Iris pigment epithelial cell (primary cell): ENCODE measurements around the gene POR.

Source experiments
- DNase-seq: peaks from one replicate; pipeline ENCODE4 v3.0.0-alpha.2; 2011; ENCODE audit warnings: low read depth

POR gene

DNA sequence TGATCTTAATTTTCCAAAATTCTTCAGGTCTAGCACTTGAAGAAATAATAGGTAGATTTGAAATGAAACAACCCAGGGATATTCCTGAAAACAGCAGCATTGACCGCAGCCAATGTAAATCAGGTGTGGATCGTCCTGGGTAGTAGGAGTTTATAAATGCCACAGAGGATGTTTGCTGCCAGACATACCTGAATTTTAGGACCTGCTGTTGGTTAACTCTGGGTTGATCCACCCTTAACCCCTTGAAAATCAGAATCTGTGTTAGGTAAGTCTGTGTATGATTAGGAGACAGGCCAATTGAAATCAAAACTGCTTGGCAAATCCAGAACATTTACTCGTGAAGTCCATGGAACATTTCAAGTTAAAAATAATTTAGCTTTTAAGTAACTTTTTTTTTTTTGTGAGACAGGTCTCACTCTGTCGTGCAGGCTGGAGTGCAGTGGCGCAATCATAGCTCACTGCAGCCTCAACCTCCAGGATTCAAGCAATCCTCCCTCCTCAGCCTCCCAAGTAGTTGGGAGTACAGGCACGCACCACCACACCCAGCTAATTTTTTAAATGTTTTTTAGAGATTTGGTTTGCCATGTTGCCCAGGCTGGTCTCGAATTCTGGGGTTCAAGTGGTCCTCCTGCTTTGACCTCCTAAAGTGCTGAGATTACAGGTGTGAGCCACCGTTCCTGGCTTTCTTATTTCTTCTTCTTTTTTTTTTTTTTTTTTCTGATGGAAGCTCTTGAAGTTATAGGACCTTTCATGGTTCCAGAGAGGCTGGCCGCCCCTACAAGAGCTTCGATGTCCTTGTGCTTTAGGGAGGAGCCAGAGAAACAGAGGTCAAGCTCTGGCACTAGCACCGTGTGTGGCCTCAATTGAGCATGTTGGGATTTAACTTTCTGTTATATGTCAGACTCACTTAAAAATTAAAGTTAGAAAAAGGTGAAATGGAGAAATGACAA is 2.0 kb downstream of the POR start:
- no peak for DNase-seq

DNA sequence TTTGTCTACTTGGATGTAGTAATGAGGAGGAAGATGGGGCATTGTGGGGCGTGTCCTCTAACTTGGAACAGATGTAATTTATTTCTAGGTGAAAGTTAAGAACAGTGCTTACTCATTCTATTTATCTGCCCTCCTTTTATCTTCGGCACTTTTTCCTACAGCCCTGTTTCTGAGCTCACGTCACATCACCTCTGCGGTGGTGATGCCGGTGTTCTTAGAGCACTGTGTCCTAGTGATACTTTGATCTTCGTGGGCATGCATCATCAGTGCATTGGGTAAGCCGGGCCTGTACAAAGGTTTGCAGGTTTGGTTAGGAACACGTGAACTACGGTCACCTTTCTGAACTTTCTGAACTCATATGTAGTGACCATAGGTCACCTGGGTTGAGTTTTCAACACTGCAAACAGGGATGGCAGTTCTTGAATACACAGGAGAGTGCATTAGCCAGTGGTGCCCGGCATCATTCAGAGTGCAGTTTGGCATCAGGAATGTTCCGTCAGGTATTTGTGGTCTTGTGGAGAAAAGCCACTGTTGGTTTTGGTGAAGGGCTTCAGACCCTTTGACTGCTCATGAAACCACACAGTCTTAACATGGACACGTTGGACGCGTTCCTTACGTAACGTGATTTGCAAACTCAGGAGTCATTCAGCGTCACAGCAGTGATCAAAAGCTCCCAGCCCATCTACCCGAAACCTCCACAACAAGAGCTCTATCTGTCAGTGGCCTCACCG is 5.6 kb downstream of the POR start:
- DNase-seq, result peak; percentile 86

DNA sequence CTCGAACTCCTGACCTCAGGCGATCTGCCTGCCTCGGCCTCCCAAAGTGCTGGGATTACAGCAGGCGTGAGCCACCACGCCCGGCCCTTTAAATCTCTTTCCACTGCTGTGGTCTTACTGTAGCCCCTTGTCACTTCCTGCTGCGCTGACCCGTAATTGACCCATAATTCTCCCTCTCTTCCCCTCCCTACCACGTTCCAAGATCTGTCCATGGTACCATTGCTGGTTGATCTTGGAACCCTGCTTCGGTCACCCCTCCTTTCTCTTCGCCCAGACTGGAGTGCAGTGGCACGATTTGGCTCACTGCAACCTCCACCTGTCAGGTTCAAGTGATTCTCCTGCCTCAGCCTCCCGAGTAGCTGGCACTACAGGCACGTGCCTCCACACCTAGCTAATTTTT is 6.5 kb downstream of the POR start:
- peak; percentile 54 for DNase-seq

DNA sequence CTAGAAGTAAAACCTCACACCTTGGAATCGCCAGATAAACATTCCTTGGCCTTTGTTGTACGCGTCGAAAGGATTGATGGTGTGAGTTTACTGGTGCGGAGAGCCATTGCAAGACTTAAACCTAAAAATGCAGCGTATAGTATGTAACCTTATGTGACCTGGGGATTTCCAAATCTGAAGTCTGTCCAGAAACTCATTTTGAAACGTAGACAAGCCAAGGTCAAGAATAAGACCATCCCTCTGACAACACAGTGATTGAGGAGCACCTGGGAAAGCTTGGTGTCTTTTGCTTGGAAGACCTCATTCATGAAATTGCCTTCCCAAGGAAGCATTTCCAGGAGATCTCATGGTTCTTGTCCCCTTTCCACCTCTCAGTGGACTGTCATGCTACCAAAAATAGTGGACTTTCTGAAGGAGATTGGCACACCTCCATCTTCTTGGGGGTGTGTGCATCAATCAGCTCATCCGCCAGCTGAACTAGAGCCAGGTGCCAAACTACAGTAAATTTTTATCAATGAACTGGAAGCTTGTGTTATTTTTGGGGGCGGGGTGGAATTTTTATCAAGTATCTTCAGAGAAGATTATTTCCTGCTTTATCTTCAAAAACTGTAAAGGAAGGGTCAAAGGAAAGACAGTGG is 8.1 kb downstream of the POR start:
- DNase-seq, result no peak

DNA sequence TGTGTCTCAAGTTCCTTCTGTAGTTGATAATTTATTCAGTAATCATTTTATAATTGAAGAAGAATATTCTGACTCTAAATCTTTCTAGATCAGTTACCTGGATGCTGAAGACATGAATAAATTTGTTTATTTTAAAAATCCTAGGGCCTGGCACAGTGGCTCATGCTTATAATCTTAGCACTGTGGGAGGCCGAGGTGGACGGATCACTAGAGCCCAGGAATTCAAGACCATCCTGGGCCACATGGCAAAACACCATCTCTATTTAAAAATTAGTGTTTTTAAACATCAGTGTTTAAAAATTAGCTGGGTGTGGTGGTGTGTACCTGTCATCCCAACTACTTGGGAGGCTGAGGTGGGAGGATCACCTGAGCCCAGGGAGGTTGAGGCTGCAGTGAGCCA is 9.3 kb downstream of the POR start:
- DNase-seq, result no peak

DNA sequence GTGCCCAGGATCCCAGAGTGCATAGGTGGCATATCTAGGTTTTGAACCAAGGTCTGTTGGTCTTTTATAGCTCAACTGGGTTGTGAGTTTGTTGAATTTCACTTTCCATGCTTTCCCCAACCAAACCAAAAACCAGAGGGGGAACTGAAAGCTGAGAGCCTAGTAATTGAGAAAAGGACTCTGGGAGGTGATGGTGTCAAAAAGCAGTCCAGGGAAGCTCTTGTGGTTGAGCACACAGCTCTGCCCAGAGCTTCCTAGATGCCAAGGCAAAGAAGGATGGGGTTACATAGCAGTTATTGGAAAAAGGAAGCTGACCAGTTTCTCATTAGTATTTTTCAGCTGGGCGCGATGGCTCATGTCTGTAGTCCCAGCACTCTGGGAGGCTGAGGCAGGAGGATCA is 9.9 kb downstream of the POR start:
- no peak for DNase-seq

DNA sequence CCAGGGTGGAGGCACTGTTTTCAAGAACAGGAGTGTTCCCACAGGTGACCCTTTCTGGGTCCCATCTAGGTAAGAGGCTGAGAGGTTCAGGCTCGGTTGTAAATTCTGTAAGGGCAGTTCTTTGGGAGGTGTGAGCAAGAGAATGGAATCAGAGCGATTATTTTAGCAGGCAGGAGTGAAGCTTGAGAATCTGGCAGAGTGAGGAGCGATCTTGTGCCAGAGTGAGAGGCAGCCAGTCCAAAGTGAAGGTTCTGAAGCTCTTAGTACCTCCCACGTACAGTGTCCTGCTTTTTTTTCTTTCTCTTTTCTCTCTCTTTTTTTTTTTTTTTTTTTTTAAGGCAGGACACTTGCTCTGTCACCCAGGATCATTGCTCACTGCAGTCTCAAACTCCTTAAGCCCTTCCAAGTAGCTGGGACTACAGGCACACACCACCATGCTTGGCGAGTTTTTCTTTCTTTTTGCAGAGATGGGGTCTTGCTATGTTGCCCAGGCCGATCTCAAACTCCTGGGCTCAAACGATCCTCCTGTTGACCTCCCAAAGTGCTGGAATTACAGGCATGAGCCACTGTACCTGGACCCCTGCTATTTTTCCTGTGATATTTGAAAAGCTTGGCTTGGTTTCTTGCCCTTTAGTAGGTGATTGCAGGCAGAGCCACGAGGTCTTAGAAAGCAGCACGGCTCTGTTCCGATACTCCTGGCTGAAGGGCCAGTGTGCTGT is 10.9 kb downstream of the POR start:
- DNase-seq, result no peak

DNA sequence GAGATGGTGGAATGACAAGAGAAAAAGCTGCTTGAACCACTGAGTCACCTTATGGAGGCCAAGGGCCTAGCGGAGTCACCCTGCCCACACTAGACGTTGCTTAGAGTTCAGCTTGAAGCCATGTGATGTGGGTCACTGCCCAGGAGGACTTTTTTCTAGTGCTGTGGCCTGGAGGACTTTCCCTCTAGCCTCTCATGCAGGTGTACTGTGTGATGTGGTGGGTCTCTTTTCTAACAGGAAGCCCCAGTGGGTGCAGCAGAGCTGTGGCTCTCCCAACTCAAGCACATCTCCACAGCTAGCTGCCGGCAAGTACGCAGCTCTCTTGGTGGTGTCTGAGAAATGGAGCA is 13.6 kb downstream of the POR start:
- no peak for DNase-seq

DNA sequence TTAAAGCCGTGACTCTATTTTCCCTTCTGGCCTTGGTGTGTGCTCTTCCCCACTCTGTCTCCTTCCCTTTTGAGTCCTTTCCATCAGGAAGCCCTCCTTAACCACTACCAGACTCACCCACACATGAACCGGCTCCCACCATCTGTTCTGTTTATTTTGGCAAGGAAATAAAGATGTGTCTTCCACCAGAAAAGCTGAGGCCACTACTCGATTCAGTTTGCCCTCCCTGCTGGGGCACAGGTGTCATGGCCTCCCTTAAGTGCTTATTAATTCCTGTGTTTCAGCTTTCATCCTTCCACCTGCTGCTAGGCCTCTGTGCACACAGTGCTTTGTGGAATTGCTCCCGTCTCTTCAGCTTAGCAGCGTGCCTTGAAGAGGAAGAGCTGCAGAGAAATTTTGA is 16.7 kb downstream of the POR start:
- DNase-seq, result no peak

DNA sequence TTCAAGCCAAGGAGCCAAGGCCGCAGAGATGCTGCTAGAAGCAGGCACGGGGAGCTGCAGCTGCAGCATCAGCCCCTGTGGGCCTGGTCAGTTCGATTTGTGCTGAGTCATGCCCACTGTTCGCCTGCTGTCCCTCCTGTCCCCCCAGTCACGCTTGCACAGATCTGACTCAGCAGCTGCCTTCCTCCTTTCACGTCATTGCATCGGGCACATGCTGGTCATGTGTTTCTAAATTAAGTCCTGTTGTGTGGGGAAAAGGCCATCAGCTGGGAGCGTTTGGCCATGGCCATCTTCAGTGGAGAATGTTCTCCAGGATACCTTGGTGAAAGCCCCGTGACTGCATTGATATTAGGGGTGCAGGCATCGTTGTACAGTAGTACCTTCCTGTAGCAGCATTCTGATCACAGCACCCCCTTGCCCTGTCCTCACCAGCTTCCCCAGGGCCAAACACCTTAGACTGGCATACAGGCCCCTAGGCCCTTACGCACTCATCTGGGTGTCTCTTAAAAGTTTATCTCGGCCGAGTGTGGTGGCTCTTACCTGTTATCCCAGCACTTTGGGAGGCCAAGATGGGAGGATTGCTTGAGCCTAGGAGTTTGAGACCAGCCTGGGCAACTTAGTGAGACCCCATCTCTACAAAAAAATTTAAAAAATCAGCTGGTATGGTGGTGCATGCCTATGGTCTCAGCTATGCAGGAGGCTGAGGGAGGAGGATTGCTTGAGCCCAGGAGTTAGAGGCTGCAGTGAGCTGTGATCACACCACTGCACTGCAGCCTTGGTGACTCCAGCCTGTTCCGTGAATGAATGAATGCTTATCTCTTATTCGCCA is 23.2 kb downstream of the POR start:
- DNase-seq, result peak; percentile 86

DNA sequence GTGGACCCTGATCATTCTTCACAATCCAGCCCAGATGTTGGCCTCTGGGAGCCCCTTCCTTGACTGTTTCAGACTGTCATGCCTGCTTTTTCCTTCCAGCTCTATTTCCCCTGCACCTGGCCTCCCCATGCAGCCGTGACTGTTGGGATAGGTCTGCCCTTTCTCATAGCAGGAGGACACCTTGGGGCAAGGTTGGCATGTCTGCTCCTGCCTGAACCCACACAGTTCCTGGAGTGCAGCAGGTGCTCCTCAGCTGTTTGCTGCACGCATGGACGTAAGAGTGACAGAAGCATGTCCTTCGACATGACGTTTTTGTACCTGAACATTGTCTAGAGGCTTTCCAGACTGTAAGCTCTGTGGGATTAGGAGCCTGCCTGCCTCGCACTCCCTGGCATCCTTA is 24.0 kb downstream of the POR start:
- DNase-seq, result no peak

DNA sequence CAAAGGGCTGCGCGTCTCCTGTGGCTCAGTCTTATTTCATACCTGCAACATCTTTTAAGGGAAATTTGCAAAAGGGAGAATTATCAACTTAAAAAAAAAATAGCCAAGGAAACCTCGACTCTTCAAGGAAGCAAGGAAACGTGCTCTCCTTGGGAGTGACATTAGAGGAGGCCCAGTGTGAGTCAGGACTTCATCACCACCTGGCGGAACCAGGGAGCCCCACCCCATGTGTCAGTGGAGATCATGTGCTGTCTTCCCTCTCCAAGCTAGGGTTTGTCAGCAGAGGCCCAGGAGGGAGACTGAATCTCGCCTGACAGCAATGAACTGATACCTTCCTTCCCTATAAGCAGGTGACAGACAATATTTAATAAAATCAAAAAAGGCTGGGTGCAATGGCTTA is 28.9 kb downstream of the POR start:
- DNase-seq, result peak; percentile 65

DNA sequence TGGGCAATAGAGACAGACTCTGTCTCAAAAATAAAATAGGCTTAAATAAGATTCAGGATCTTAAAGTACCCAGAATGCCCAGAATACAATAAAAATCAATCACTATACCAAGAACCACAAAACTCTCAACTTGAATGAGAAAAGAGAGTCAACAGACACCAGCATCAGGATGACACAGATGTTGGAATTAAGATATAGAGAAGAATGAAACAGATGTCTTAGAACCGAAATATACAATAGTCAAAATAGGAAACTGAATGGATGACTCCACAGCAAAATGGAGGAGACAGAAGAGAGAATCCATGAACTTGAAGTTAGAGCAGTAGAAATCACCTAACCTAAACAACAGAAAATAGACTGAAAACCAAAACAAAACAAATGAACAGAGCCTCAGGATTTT is 29.6 kb downstream of the POR start:
- DNase-seq, result no peak

DNA sequence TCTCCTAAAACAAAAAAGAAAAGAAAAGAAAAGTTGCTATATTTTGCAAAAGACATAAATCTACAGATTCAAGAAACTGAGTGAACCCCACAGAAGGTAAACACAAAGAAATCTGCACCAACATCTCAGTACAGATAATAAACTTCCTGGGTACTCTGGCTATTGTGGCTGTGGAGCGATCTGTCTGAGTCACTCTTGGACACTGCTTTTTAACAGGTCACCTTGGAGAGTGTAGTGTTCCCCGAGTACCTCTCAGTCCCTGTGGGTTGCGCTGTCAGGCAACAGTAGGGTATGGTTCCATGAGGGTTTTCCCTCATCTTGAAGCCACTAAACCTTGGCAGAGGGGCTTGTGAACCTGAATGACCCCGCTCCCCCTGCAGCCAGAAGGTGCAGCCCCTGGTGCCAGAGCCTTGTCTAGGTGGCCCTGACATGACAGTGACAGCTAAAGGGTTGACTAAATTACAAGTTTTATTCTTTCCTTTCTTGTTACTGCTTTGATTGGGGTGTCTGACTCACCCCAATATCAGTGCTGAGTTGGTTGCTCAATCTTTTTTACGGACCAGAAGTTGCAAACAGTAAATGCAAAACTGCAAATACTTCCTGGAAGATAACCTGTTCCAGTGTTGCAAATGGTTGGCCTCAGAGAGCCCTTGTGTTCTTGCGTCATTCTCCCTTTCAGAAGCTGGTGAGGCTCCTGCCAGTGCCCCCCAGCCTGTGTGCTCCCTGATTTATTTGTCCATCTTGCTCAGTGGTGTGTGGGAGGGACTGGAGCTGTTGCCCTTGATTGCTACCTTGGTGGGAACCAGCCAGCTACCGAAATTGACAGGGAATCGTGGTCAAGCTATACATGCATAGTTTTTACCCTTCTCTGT is 30.6 kb downstream of the POR start:
- peak; percentile 94 for DNase-seq

DNA sequence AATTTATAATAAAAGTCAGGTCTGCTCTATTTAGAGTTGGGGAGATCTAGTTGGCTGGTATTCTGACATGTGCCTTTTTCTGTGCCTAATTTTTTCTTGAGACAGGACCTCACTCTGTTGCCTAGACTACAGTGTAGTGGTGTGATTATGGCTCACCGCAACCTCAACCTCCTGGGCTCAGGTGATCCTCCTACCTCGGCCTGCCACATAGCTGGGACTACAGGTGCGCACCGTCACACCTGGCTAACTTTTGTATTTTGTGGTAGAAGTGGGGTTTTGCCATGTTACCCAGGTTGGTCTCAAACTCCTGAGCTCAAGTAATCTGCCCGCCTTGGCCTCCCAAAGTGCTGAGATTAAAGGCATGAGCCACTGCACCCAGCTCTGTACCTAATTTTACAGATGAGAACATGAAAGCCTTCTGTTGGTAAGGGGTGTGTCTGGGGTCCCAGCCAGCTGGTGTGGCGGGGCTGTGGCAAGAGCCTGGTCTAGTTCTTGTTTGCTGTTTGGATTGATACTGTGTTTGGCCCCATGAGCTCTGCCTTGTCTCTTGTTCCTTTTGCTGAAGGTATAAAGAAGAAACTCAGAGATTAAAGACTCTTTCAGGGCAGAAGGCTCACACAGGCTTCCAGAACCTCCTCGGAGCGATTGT is 31.4 kb downstream of the POR start:
- no peak for DNase-seq

DNA sequence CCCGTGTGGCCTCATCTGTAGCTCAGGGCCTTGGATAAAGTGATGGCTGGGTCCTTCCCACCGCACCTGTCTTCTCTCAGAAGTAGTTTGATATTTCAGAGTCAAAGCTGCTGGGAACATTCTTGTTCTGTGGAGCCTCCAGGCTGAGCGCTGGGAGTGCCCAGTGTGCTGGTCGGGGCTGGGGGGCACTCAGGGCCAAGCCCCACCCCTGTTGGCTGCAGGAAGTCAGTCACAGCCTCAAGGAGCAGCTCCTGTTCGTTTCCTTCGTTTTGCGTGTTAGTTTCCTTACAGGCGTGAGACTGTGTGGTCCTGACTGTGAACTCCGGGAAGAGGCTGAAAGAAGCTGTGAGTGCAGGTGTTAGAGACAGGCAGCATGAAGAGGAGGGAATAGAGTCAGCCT is 33.2 kb downstream of the POR start:
- DNase-seq, result no peak

DNA sequence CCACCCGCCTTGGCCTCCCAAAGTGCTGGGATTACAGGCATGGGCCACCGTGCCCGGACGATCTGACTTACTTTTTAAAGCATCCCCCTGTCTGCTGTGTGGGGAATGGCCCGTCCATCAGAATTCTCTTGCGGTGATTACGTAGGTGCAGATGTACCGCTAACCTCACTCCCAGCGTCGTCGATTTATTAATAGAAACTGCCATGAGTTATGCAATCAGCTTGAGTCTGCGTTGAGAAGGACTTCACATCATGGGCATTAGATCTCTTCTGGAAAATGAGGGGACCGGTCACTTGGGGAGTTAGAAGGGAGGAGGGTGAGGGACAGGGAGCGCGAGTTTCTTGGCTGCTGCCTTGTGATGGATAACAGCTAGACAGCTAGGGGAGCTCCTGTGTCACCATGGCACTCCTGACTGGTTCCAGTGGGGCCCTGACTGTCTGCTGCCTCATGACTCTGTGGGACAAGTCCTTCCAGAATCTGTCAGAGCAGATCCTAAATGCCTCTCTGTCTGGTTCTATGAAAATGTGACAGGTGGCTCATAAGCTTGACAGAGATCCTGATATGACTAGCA is 35.2 kb downstream of the POR start:
- DNase-seq, result no peak

DNA sequence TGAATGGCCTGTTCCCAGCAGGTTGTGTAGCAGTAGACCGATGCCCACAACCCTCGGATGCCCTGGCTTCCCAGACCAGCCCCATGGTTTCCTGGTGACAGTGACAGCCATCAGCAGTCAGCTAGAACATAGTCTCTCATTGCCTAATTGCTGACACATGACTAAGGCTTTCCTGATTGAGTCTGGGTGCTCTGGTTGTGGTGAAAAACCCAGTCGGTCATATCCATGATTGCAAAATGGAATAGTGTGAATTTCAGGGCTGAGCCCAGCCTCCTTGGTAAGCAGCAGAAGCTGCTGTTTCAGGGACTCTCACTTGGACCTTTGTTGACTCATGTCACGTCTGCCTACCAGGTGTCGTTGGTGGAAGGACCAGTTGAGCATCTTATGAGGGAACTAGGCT is 36.6 kb downstream of the POR start:
- DNase-seq, result peak; percentile 90

DNA sequence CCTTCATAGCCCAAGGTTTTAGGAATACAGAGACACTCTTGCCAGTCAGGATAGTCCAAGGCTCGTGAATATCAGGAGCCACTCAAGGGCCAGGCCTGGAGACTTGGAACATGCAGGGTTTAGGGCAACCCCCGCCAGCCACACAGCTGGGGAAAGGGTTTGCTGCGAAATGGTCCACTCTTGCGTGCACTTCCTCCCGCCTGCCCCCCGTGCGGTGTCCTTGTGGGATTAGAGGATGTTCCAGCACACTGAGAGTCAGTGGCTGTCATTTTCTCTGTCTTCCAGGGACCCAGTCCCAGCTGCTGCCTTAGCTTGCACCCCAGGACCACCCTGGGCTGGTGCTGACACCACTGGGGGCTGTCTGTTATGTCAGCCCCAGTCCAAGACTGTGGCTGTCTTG is 38.5 kb downstream of the POR start:
- no peak for DNase-seq

DNA sequence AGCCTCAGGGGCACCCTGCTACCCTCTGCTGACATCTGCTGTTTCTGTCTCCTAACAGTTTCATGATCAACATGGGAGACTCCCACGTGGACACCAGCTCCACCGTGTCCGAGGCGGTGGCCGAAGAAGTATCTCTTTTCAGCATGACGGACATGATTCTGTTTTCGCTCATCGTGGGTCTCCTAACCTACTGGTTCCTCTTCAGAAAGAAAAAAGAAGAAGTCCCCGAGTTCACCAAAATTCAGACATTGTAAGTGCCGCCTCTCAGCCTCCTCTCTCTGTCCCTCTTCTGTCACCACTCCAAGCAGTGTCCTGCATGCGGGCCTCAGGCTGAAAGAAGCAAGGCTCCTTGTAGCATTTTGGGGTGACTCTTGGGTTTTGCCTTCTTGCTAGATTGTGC is 39.0 kb downstream of the POR start:
- no peak for DNase-seq
